A549 treated with GW870086 at 1 μM for 4 hours (cell line): ENCODE measurements around the gene SKIC3. TPM values are rescaled to one million over a fixed set of nuclear protein-coding genes. Genes with fewer than 3 reads are reported as not detected.

Experiments
- total RNA-seq: library from RNA; stranded (reverse); fragments of 200-300 nt; extraction: Qiagen RNA extraction; gene quantifications from 5 replicates; pipeline ENCODE4 v1.2.3, GENCODE V29; 2022; ENCODE audit warnings: low read depth

The SKIC3 gene
- 16.0 to 25.7 TPM (median 23.4 TPM) in 5 replicates for total RNA-seq

DNA sequence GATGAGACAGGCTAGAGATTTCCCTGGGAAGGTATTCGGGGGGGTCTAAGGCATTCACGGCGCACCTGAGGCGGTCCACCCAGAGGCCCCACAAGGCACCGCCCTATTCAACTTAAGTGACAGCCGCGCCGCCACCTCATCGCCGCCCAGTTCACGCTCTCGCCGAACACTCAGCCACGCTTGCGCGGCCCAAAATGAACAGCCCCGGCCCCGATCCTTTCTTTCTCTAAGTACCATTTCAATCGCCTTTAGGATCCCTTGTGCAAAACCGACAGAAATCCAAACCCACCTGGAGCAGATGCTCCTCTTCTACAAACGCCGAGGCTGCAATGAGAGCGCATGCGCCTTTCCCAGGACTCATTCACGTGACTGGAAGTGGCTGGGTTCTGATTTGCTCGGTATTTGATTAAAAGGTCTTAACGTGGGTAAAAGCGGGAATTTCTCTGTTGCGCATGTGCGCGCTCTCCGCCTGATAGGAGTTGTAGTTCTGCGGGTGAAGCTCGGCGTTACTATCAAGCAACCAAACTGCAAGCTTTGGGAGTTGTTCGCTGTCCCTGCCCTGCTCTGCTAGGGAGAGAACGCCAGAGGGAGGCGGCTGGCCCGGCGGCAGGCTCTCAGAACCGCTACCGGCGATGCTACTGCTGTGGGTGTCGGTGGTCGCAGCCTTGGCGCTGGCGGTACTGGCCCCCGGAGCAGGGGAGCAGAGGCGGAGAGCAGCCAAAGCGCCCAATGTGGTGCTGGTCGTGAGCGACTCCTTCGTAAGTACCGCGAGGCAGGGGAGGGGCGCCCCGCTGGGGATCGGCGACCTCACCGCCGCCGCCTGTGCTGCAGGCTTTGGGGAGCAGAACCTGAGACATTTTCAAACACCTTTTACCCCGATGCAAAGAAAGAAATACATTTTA is at the start of gene SKIC3, which contains the start of gene ARSK:
TSS of gene SKIC3 (minus strand) at position 331 of the 902 bp plus-strand sequence. CDS start 7,827 bp downstream, outside the sequence.
TSS of gene ARSK (plus strand) at position 455 of the 902 bp plus-strand sequence. CDS start at position 633, 178 bp downstream.

Other genes starting within 250 kb of the SKIC3 start
- gene FAM81B, start 163.6 kb downstream of the SKIC3 start, total RNA-seq = not detected in 5 replicates
- 6.1 to 7.4 TPM (median 7.1 TPM) in 5 replicates for gene ARSK, start 124 bp upstream of the SKIC3 start, total RNA-seq
- 0.08 to 0.27 TPM (median 0.21 TPM) in 3 of 5 replicates, not detected in the others for gene GPR150, start 65.1 kb upstream of the SKIC3 start, total RNA-seq
- 3.1 to 4.8 TPM (median 4.1 TPM) in 5 replicates for gene RFESD, start 91.8 kb upstream of the SKIC3 start, total RNA-seq
- gene SPATA9, start 128.0 kb upstream of the SKIC3 start, total RNA-seq = not detected in 5 replicates
- gene RHOBTB3, start 176.4 kb upstream of the SKIC3 start, total RNA-seq = 6.8 to 9.2 TPM (median 9.0 TPM) in 5 replicates